OCI-LY1 (cell line): ENCODE data around the gene PRRC2B.

Experiments used
- EZH2 ChIP-seq: fragments of 200-600 bp; sonication (generic), shearing (Covaris generic); IDR thresholded peaks from 2 replicates; pipeline ENCODE4 v1.8.0; 2017; ENCODE audit warnings: borderline replicate concordance, mixed run types, mild to moderate bottlenecking, antibody characterized with exemption, low read length, moderate library complexity, mixed read lengths
- TF ChIP-seq, protein P1 (sequence below): fragments of 200-600 bp; sonication (generic), shearing (Covaris generic); IDR thresholded peaks from 2 replicates; pipeline ENCODE4 v1.5.1; 2017; ENCODE audit warnings: mild to moderate bottlenecking, antibody characterized with exemption, low read length, moderate library complexity, mixed read lengths

DNA sequence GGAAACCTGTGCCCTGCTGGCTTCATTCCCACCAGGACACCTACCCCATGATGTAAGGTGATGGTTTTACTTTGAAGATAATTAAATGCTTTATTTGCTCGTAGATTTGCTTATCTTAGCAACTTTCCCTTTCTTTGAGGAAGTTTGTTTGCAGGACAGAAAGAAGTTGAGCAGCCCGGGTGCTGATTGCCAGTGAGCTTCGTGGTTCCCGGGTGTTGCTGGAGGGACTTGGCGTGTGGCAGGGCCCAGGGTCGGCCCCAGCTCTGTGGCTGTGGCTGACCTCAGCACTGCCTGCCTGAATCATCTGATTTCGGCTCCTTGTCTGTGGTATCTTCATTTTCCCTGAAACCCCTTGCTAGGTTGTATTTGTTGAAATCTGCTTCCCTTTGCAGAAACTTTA, 117.5 kb downstream of the PRRC2B start:
- TF ChIP-seq, protein P1, sequence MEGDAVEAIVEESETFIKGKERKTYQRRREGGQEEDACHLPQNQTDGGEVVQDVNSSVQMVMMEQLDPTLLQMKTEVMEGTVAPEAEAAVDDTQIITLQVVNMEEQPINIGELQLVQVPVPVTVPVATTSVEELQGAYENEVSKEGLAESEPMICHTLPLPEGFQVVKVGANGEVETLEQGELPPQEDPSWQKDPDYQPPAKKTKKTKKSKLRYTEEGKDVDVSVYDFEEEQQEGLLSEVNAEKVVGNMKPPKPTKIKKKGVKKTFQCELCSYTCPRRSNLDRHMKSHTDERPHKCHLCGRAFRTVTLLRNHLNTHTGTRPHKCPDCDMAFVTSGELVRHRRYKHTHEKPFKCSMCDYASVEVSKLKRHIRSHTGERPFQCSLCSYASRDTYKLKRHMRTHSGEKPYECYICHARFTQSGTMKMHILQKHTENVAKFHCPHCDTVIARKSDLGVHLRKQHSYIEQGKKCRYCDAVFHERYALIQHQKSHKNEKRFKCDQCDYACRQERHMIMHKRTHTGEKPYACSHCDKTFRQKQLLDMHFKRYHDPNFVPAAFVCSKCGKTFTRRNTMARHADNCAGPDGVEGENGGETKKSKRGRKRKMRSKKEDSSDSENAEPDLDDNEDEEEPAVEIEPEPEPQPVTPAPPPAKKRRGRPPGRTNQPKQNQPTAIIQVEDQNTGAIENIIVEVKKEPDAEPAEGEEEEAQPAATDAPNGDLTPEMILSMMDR = no peak
- TF ChIP-seq EZH2 = no peak
